GM18505 (cell line): ENCODE measurements around the gene DENND2D.

Experiments
- ATAC-seq: cut with Tn5 transposase; IDR thresholded peaks from one replicate; pipeline ENCODE4 v1.9.1; 2021; ENCODE audit not compliant: unreplicated experiment
- POLR2A ChIP-seq: IDR thresholded peaks from 4 replicates; pipeline ENCODE4 v1.6.1; 2011; ENCODE audit warnings: borderline replicate concordance; ENCODE audit not compliant: insufficient read depth, insufficient read length; ENCODE audit errors: extremely low read depth

DENND2D gene, protein sequence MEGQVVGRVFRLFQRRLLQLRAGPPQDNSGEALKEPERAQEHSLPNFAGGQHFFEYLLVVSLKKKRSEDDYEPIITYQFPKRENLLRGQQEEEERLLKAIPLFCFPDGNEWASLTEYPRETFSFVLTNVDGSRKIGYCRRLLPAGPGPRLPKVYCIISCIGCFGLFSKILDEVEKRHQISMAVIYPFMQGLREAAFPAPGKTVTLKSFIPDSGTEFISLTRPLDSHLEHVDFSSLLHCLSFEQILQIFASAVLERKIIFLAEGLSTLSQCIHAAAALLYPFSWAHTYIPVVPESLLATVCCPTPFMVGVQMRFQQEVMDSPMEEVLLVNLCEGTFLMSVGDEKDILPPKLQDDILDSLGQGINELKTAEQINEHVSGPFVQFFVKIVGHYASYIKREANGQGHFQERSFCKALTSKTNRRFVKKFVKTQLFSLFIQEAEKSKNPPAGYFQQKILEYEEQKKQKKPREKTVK

DNA sequence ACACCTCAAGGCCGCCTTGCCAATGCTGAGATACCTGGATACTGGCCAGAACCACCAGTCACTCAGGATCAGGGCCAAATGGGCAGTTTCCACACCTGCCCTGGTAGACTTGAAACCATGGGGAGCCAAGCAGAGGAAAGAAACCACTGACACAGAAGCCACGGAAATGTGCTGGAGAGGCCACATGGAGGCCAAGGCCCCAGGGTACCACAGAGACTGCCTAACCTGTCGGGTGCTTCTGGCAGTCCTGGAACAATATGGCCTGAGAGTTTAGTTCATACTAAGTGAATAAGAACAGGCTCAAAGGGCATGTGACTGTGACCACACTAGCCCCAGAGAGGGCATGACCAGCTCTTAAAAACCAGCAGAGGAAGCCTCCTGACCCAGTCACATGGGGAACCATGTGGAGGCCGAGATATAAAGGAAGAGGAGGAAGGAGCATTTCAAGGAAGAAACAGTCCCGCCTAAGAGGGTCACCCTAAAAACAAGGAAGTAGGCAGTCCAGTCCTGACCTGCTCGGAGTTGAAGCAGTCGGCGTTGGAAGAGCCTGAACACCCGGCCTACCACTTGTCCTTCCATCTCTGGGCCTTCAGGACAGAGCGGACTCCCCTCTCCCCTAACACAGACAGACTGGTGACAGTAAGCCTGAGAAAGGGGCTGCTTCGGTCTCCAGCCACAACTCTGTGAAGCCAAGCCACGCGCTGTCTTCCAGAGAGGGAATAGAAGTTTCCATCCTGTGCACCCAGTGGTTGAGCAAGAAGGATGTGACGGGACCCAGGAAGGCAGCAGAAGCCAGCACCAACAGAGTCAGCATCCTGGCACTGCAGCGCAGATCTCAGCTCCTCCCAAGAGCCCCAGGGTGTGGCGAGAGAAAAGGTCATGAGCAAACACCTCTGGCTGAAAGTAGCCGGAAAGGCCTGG lies at the start of gene DENND2D:
Gene DENND2D, minus strand, starts transcription at position 766 of the 921 bp plus-strand sequence. Its CDS starts 187 bp downstream, at position 579.
- TF ChIP-seq POLR2A = no peak
- no peak for ATAC-seq

DNA sequence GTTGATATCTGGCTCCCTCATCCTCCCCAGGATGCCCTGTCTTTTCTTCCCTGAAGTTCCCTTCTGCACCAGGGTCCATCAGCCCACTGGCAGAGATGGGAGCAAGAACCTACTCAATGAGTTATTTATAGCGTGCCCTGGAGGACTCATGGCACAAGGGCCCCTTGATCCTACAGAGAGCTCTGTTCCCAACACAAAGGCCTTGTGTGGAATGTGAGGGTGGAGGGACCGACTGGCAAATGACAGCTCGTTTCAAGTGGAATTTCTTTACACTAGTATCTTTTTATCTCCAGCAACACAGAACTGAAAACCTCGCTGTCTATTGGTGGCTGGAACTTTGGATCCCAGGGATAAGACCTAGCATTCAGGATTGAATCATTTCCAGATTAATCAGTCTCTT lies 49.5 kb upstream of the DENND2D start:
- ATAC-seq = no peak
- TF ChIP-seq POLR2A = no peak

DNA sequence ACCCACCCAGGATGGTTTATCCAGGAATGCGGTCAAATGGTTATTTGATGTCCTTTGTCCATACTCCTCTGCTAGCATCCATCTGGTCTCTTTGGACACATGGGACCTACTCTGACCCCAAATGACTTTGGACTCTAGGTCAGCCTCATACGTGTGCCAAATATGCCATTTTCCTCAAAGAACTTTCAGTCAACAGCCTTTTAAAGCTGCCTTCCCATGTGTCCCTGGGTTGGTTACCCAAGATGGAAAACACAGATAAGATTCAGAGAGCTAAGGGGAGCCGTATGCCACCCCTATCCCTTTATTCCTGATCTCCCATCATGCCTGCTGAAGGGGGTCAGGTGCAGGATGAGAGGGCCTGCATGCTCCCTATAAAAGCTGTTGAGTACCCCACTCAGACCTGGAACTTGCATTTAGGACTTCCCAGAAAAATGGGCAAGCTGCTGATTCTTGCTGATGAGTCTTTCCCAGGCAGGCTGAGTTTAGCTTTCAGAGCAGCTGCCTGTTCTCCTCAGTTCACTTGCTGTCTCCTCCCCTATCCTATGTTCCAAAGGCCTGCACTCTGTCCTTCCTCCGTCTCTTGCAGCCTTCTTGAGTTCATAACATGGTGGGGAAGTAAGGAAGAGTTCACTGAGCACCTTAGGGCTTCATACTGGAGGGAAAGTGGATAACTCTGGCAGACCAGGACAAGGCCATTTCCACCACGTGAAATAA lies 46.8 kb upstream of the DENND2D start:
- no peak for ATAC-seq
- TF ChIP-seq POLR2A = no peak

DNA sequence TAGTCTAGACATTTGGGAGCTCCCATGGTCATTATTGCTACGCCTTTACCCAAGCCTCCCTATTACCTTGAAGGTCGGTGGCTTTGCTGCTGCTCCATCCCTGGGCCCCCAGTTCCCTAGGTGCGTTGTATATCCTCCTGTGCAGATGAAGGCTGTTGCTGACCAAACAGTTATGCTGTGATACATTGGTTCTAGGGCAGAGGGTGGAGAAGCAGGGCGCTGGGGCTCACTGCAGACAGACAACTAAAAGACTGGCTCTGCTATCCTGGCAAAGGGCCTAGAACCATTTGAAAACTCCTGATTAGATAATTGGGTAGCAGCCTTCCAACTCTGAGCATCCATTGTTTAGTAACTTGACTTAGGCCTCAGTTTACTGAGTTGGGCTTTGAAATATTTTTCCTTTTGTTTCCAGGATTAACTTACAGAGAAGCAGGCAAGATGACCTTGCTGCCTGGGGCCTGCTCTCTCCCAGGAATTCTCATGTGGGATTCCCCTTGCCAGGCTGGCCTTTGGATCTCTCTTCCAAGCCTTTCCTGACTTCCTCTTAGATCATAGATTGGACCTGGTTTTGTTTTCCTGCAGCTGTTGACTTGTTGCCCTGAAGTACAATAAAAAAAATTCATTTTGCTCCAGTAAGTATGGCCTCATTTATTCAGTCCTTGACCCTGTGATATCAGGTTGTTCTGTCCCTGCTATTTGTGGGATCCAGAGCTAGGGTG lies 42.5 kb upstream of the DENND2D start:
- ATAC-seq = no peak
- no peak for TF ChIP-seq POLR2A

DNA sequence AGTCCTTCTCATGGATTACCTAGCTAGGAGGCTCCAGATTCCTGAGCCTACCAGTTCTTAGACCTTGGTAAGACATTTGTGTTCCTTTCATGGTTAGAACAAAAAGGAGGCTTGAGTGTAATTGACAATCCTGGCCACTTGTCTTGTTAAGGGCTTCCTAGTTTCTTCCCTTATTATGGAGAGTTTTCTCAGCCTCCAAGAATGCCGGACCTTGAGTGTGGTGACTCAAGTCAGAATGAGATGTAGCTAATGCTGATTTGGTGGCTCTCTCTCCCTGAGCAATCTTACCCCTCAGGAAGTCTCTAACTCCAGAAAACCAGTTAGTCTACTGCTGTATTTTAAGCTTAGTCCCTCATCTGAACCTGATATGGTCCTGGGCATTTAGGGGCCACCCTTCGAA lies 41.4 kb upstream of the DENND2D start:
- TF ChIP-seq POLR2A = no peak
- no peak for ATAC-seq

DNA sequence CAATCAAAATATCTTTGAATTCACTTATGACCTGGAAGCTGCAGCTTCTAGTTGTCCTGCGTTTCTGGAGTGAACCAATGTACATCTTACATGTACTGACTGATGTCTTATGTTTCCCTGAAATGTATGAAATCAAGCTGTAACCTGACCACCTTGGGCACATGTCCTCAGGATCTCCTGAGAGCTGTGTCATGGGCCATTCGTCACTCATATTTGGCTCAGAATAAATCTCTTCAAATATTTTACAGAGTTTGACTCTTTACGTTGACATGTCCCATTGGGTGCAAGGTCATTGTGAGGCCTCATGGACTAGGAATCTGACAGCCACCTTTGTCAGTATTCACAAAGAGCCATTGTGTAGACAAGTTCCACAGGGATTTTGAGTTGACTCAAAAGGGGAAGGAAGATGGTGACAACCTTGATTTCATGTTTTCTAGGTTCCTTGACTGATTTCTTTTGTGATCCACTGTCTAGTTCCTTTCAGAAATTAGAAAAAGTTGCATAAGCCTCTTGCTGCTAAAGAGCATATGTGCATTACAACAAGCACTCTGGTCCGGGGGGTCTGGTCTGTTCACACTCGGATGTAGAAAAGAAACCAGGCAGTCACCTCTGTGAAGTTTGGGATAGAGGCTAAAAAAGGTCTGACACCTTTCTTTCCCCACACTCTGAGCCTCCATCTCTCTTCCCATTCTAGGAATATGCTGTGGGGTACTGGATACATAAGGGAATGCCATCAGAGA lies 37.8 kb upstream of the DENND2D start:
- TF ChIP-seq POLR2A = no peak

DNA sequence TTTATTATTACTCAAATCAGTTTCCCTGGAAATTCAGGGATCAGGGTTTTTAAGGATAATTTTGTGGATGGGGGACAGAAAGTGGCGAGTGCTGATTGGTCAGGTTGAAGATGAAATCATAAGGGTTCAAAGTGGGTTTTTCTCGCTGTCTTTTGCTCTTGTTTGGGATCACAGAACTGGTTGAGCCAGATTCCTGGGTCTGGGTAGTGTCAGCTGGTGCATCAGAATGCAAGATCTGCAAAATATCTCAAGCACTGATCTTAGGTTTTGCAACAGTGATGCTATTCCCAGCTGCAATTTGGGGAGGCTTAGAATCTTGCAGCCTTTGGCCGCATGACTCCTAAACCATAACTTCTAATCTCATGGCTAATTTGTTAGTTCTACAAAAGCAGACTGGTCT lies 36.4 kb upstream of the DENND2D start:
- TF ChIP-seq POLR2A = no peak
- ATAC-seq = no peak

More for the DNA sequence above, 37.8 kb upstream of the DENND2D start:
- no peak for ATAC-seq

DNA sequence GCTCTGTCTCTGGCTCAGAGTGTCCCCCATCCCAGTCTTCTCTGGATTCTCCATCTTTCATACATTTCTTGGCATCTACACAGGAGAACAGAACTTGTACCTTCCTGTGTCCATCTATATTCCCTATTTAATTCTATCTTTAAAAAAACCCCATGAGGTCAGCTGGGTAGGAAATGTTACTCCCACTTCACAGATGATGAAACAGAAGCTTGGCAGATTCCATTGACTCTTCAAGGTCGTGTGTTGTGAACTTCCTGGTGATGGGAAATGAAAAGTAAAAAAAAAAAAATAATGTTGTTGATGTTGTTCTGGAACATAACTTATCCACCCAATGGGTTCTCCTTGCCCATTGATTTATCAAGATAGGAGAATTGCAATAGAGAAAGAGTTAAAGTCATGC lies 35.9 kb upstream of the DENND2D start:
- TF ChIP-seq POLR2A = no peak
- no peak for ATAC-seq

DNA sequence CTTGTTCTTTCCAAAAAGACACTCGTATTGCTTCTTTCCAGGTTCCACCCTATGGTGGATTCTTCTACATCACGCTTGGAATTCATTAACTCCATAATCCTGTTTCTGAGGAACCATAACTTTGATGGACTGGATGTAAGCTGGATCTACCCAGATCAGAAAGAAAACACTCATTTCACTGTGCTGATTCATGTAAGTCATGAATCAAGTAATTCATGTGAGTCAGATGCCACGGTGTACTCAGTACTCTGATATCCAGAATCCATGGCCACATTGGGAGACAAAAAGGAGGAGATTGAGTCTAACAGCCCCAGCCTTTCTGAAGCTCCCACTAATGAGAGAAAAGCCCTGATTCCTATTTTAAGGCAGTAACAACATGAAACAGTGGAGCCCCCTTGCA lies 34.4 kb upstream of the DENND2D start:
- no peak for ATAC-seq

DNA sequence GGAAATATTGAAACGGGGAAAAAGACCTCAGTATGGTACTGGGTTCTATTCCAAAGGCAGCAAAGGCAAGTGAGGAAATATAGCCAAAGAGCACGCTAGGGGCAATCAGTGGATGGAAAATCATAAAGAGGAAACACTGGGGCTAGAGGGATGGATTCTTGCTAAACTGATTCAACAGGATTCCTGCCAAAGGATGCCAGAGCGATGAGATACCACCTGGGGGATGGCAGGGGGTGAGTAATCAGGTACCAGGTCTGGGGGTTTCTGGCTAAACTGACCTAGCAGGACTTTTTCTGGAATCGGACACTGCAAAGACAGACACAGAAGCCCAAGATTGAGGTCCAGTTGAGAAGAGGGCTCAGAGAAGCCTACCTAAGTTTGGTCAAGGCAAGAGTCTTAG lies 33.8 kb upstream of the DENND2D start:
- no peak for TF ChIP-seq POLR2A
- no peak for ATAC-seq

More for the DNA sequence above, 34.4 kb upstream of the DENND2D start:
- no peak for TF ChIP-seq POLR2A

DNA sequence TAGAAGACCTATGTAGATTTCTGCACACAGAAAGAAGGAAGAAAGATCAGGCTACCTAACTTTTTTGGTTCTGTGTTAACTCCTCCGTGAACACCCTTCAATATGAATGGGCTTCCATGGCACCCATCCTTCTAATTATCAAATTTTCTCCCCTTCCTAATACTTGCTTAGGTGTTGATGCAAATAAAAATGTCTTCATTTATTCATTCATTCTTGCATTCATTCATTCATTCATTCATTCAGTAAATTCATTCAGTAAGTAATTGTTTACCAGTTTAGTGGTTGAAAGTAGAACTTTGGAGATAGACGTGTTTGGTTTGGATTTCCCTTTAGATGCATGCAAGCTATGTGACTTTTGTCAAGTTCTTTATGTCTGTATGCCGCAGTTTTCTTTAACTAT lies 31.7 kb upstream of the DENND2D start:
- no peak for TF ChIP-seq POLR2A
- no peak for ATAC-seq

DNA sequence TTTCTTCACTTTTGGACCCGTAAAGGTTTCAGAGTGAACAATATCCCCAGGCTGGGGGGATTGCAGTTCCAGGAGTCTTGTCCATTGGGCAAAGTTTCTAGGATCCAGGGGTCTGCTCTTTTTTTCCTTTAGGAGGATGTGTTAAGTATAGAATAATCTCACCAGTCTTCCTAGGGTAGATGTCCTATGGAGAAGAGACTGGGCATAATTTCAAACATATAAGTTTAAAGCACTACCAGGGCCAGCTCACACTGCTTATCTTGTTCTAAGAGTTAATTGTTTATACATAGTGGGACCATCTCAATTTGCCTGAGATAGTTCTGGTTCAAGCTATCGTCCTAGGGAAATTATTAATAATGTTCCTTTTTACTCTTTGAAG lies 28.3 kb upstream of the DENND2D start:
- no peak for TF ChIP-seq POLR2A
- no peak for ATAC-seq
